C4-2B (cell line): ENCODE data around the gene SLC8A1.

Source experiments
- H3K27ac ChIP-seq: fragments of 450-650 bp; 2 replicates; pipeline ENCODE4 v1.5.1; 2017
- CTCF ChIP-seq: fragments of 450-650 bp; conservative IDR thresholded peaks from 2 replicates; pipeline ENCODE4 v1.5.1; 2017; ENCODE audit warnings: mild to moderate bottlenecking
- ZFX ChIP-seq: fragments of 450-650 bp; IDR thresholded peaks from 2 replicates; pipeline ENCODE4 v1.6.1; 2017

Gene SLC8A1

GRCh38 chr2:40451918-40452605, at the start of gene SLC8A1:
SLC8A1 (minus strand) TSS chr2:40452090.
- TF ChIP-seq CTCF = no peak
- no peak for TF ChIP-seq ZFX
- H3K27ac ChIP-seq = no peak within 1 kb of the TSS

GRCh38 chr2:40499437-40499836, 47.5 kb upstream of the SLC8A1 start:
- TF ChIP-seq ZFX (no peak), CTCF (no peak)
- H3K27ac ChIP-seq = no peak overlapping the region

GRCh38 chr2:40497251-40497859, 45.5 kb upstream of the SLC8A1 start:
- TF ChIP-seq CTCF = no peak
- no peak for TF ChIP-seq ZFX
- no peak overlapping the region for H3K27ac ChIP-seq

GRCh38 chr2:40489678-40489960, 37.7 kb upstream of the SLC8A1 start:
- no peak overlapping the region for H3K27ac ChIP-seq
- TF ChIP-seq CTCF = no peak
- TF ChIP-seq ZFX = no peak

- TF ChIP-seq CTCF = no peak
- no peak for TF ChIP-seq ZFX
- no peak overlapping the region for H3K27ac ChIP-seq
These were observed 37.2 kb upstream of the SLC8A1 start for GRCh38 chr2:40488927-40489677.

- TF ChIP-seq ZFX (no peak), CTCF (peak; percentile 32)
- no peak overlapping the region for H3K27ac ChIP-seq
These were observed 36.3 kb upstream of the SLC8A1 start for GRCh38 chr2:40488101-40488601.

- no peak overlapping the region for H3K27ac ChIP-seq
- TF ChIP-seq CTCF = no peak
- TF ChIP-seq ZFX = no peak
These were observed 35.7 kb upstream of the SLC8A1 start for GRCh38 chr2:40487602-40488001.
